ENCODE results near the gene CELA3A.
"Not testable (repeated sequence)": the region's sequence is repeated elsewhere in the genome, so short reads cannot be mapped to it uniquely, and the experiment has no call there.

The CELA3A gene

GRCh38 chr1:21980515-21981220 is 20.8 kb upstream of the CELA3A start:
- peak; percentile 16 for TF ChIP-seq CTCF (IDR thresholded peaks at IDR 0.05; ENCODE audit: low read depth, low read length, poor library complexity, severe bottlenecking)
- H3K9me3 ChIP-seq (ENCODE audit: control insufficient read depth, insufficient read depth, low read length); H3K36me3 ChIP-seq (ENCODE audit: control insufficient read depth, low read length); H3K27ac ChIP-seq (ENCODE audit: low read depth, low read length); H3K4me1 ChIP-seq (ENCODE audit: control insufficient read depth, low read length); H3K79me2 ChIP-seq (ENCODE audit: control insufficient read depth, low read length); H3K27me3 ChIP-seq (ENCODE audit: control insufficient read depth, low read length); H3K9me2 ChIP-seq (replicated peaks; ENCODE audit: control insufficient read depth, low read length); H4K20me1 ChIP-seq (ENCODE audit: control insufficient read depth, insufficient read depth, low read depth, low read length); H3K4me2 ChIP-seq (ENCODE audit: low read length); H3F3A ChIP-seq (ENCODE audit: control insufficient read depth, insufficient read depth); H3K4me3 ChIP-seq (ENCODE audit: low read length): not testable (repeated sequence)

GRCh38 chr1:21981253-21981652 is 20.2 kb upstream of the CELA3A start:
- not testable (repeated sequence) for H3K4me2 ChIP-seq (ENCODE audit: low read length); H4K20me1 ChIP-seq (ENCODE audit: control insufficient read depth, insufficient read depth, low read depth, low read length); H3F3A ChIP-seq (ENCODE audit: control insufficient read depth, insufficient read depth); H3K36me3 ChIP-seq (ENCODE audit: control insufficient read depth, low read length); H3K4me1 ChIP-seq (ENCODE audit: control insufficient read depth, low read length); H3K9me2 ChIP-seq (replicated peaks; ENCODE audit: control insufficient read depth, low read length); H3K4me3 ChIP-seq (ENCODE audit: low read length); H3K27me3 ChIP-seq (ENCODE audit: control insufficient read depth, low read length); H3K9me3 ChIP-seq (ENCODE audit: control insufficient read depth, insufficient read depth, low read length); H3K27ac ChIP-seq (ENCODE audit: low read depth, low read length); H3K79me2 ChIP-seq (ENCODE audit: control insufficient read depth, low read length)

- H3K36me3 ChIP-seq (ENCODE audit: control insufficient read depth, low read length); H3K9me3 ChIP-seq (ENCODE audit: control insufficient read depth, insufficient read depth, low read length); H3K9me2 ChIP-seq (replicated peaks; ENCODE audit: control insufficient read depth, low read length); H3K27ac ChIP-seq (ENCODE audit: low read depth, low read length); H3K79me2 ChIP-seq (ENCODE audit: control insufficient read depth, low read length); H3K27me3 ChIP-seq (ENCODE audit: control insufficient read depth, low read length); H3K4me2 ChIP-seq (ENCODE audit: low read length); H4K20me1 ChIP-seq (ENCODE audit: control insufficient read depth, insufficient read depth, low read depth, low read length); H3F3A ChIP-seq (ENCODE audit: control insufficient read depth, insufficient read depth); H3K4me1 ChIP-seq (ENCODE audit: control insufficient read depth, low read length); H3K4me3 ChIP-seq (ENCODE audit: low read length): not testable (repeated sequence)
Observed at GRCh38 chr1:21982122-21982521, 19.3 kb upstream of the CELA3A start.

- H3K4me2 ChIP-seq (ENCODE audit: low read length); H3K4me1 ChIP-seq (ENCODE audit: control insufficient read depth, low read length); H3K9me3 ChIP-seq (ENCODE audit: control insufficient read depth, insufficient read depth, low read length); H3F3A ChIP-seq (ENCODE audit: control insufficient read depth, insufficient read depth); H3K27ac ChIP-seq (ENCODE audit: low read depth, low read length); H3K4me3 ChIP-seq (ENCODE audit: low read length); H4K20me1 ChIP-seq (ENCODE audit: control insufficient read depth, insufficient read depth, low read depth, low read length); H3K79me2 ChIP-seq (ENCODE audit: control insufficient read depth, low read length); H3K27me3 ChIP-seq (ENCODE audit: control insufficient read depth, low read length); H3K9me2 ChIP-seq (replicated peaks; ENCODE audit: control insufficient read depth, low read length); H3K36me3 ChIP-seq (ENCODE audit: control insufficient read depth, low read length): not testable (repeated sequence)
Observed at GRCh38 chr1:21983539-21983938, 17.9 kb upstream of the CELA3A start.

GRCh38 chr1:21985893-21986292 is 15.6 kb upstream of the CELA3A start:
- H3K79me2 ChIP-seq (ENCODE audit: control insufficient read depth, low read length); H3K4me3 ChIP-seq (ENCODE audit: low read length); H3K27me3 ChIP-seq (ENCODE audit: control insufficient read depth, low read length); H3F3A ChIP-seq (ENCODE audit: control insufficient read depth, insufficient read depth); H3K4me2 ChIP-seq (ENCODE audit: low read length); H3K9me3 ChIP-seq (ENCODE audit: control insufficient read depth, insufficient read depth, low read length); H3K27ac ChIP-seq (ENCODE audit: low read depth, low read length); H4K20me1 ChIP-seq (ENCODE audit: control insufficient read depth, insufficient read depth, low read depth, low read length); H3K4me1 ChIP-seq (ENCODE audit: control insufficient read depth, low read length); H3K9me2 ChIP-seq (replicated peaks; ENCODE audit: control insufficient read depth, low read length); H3K36me3 ChIP-seq (ENCODE audit: control insufficient read depth, low read length): not testable (repeated sequence)

GRCh38 chr1:21986386-21986785 is 15.1 kb upstream of the CELA3A start:
- not testable (repeated sequence) for H3K27me3 ChIP-seq (ENCODE audit: control insufficient read depth, low read length); H3K4me1 ChIP-seq (ENCODE audit: control insufficient read depth, low read length); H3K4me2 ChIP-seq (ENCODE audit: low read length); H3K9me3 ChIP-seq (ENCODE audit: control insufficient read depth, insufficient read depth, low read length); H3K36me3 ChIP-seq (ENCODE audit: control insufficient read depth, low read length); H3F3A ChIP-seq (ENCODE audit: control insufficient read depth, insufficient read depth); H3K79me2 ChIP-seq (ENCODE audit: control insufficient read depth, low read length); H4K20me1 ChIP-seq (ENCODE audit: control insufficient read depth, insufficient read depth, low read depth, low read length); H3K4me3 ChIP-seq (ENCODE audit: low read length); H3K9me2 ChIP-seq (replicated peaks; ENCODE audit: control insufficient read depth, low read length); H3K27ac ChIP-seq (ENCODE audit: low read depth, low read length)

- not testable (repeated sequence) for H3K4me2 ChIP-seq (ENCODE audit: low read length); H3K9me3 ChIP-seq (ENCODE audit: control insufficient read depth, insufficient read depth, low read length)
Observed at GRCh38 chr1:21989672-21990393, 11.6 kb upstream of the CELA3A start.

More at GRCh38 chr1:21989672-21990393, 11.6 kb upstream of the CELA3A start:
- not testable (repeated sequence) for H3K4me1 ChIP-seq (ENCODE audit: control insufficient read depth, low read length); H3K9me2 ChIP-seq (replicated peaks; ENCODE audit: control insufficient read depth, low read length); H3K27me3 ChIP-seq (ENCODE audit: control insufficient read depth, low read length); H3K36me3 ChIP-seq (ENCODE audit: control insufficient read depth, low read length); H3K27ac ChIP-seq (ENCODE audit: low read depth, low read length); H3F3A ChIP-seq (ENCODE audit: control insufficient read depth, insufficient read depth); H3K79me2 ChIP-seq (ENCODE audit: control insufficient read depth, low read length); H4K20me1 ChIP-seq (ENCODE audit: control insufficient read depth, insufficient read depth, low read depth, low read length); H3K4me3 ChIP-seq (ENCODE audit: low read length)
